IMR-90 (cell line): ENCODE results near the gene MEIS2.

Experiments
- CTCF ChIP-seq: conservative IDR thresholded peaks from 2 replicates; pipeline ENCODE4 v1.5.1; 2012; ENCODE audit warnings: mild to moderate bottlenecking, low read depth, low read length, improper control_type of control experiment
- ELK1 ChIP-seq: fragments of 150-350 bp; IDR thresholded peaks from 2 replicates; pipeline ENCODE4 v1.6.1; 2016; ENCODE audit warnings: low read depth, mild to moderate bottlenecking, low read length, moderate library complexity, borderline replicate concordance
- USF2 ChIP-seq: fragments of 150-350 bp; IDR thresholded peaks from 2 replicates; pipeline ENCODE4 v1.6.1; 2017; ENCODE audit warnings: mild to moderate bottlenecking, antibody characterized with exemption, low read length, low read depth

GRCh38 chr15:37078566-37078965, 21.8 kb downstream of the MEIS2 start:
- TF ChIP-seq CTCF (no peak), ELK1 (no peak), USF2 (no peak)
